Activated naive CD4-positive, alpha-beta T cell treated with anti-CD3 and anti-CD28 coated beads for 36 hours (primary cell): ENCODE measurements around the gene B3GALNT2. TPM values are rescaled to one million over a fixed set of nuclear protein-coding genes. Genes with fewer than 3 reads are reported as not detected.
"Not testable (repeated sequence)": the region's sequence is repeated elsewhere in the genome, so short reads cannot be mapped to it uniquely, and the experiment has no call there.

Experiments used
- CTCF ChIA-PET: fragments of 350-600 bp; sonication (Branson Sonifier 250); formaldehyde crosslinking; loops from one replicate; lab custom pipeline; 2021; ENCODE audit warnings: antibody characterized with exemption; lab: Charles Lee
- DNase-seq: peaks from one replicate; pipeline ENCODE4 v3.0.0-alpha.2; 2020
- H3K27ac Mint-ChIP-seq: one replicate; pipeline ENCODE4 v1.8.0; 2021; ENCODE audit warnings: mild to moderate bottlenecking, mixed read lengths
- H3K27me3 Mint-ChIP-seq: one replicate; pipeline ENCODE4 v1.8.0; 2021; ENCODE audit warnings: low read depth, mixed read lengths
- H3K36me3 Mint-ChIP-seq: one replicate; pipeline ENCODE4 v1.8.0; 2021; ENCODE audit warnings: low read depth, mixed read lengths
- H3K4me1 Mint-ChIP-seq: one replicate; pipeline ENCODE4 v1.8.0; 2021; ENCODE audit warnings: low read depth, mixed read lengths
- H3K4me3 Mint-ChIP-seq: one replicate; pipeline ENCODE4 v1.8.0; 2021; ENCODE audit warnings: mild to moderate bottlenecking, moderate library complexity, mixed read lengths
- H3K9me3 Mint-ChIP-seq: one replicate; pipeline ENCODE4 v1.8.0; 2021; ENCODE audit warnings: mixed read lengths
- intact Hi-C: fragments of 100-400 bp; cut with micrococcal nuclease; formaldehyde crosslinking; loops from one replicate; pipeline ENCODE4 v1.15.1; 2023
- total RNA-seq, 2 experiments: library from RNA; stranded (reverse); gene quantifications; one replicate each; pipeline ENCODE4 v1.2.3, GENCODE V29; 2021

Gene B3GALNT2
- total RNA-seq = 1 to 10 TPM; 8.9 to 9.6 TPM

GRCh38 chr1:235504122-235504493 is at the start of gene B3GALNT2:
Gene B3GALNT2, minus strand, starts transcription at chr1:235504452. Its CDS starts 200 bp downstream, at chr1:235504252.
- H3K36me3 Mint-ChIP-seq = no peaks in the 10 kb centered on the region
- no peak for DNase-seq
- CTCF ChIA-PET = interaction anchor here (0.6 to 2.6 kb wide), 13 partner anchors 10 to 410 kb away, joined by 3 to 16 read pairs (median 4); no protein-coding TSS in a partner anchor
- intact Hi-C loops = loop anchor here (1.0 to 10.0 kb wide), 14 partner anchors 11 to 1291 kb away; partner anchors contain the start of genes ARID4B, GGPS1, IRF2BP2 and MTR
- H3K9me3 Mint-ChIP-seq = no peaks in the 10 kb centered on the region
- H3K4me3 Mint-ChIP-seq = peak within 1 kb of the TSS; percentile 97
- H3K4me1 Mint-ChIP-seq = peaks cover 31% of the 10 kb centered on the region
- peak within 1 kb of the TSS; percentile 97 for H3K27ac Mint-ChIP-seq
- H3K27me3 Mint-ChIP-seq = no peaks in the 10 kb centered on the region

DNA sequence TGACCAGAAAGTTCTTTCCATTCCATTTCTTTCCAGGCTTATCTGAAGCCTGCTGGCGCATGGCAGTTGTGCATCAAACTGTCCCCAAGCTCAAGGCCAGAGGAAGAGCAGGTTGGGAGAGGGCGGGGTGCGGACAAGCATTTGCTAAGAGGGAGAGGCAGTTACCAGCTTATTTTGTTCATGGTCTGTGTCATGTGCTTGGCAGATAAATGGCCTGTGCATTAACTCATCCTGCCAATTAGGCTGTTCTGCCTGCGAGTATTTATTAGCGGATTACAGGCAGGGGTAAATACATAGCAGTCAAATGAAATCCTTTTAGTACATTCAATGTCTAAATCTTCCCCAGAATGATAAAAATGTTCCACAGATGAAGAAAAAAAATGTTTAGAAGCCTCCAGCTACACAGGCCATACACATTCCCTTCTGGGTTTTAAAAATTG is 48.9 kb upstream of the B3GALNT2 start:
- CTCF ChIA-PET = no interaction called here
- Mint-ChIP-seq H3K27ac (no peak overlapping the region), H3K4me3 (no peak overlapping the region), H3K9me3 (no peaks in the 10 kb centered on the region), H3K36me3 (no peaks in the 10 kb centered on the region), H3K27me3 (no peaks in the 10 kb centered on the region), H3K4me1 (no peaks in the 10 kb centered on the region)
- no peak for DNase-seq
- intact Hi-C loops = no loop called here

- Mint-ChIP-seq H3K9me3 (no peaks in the 10 kb centered on the region), H3K27me3 (no peaks in the 10 kb centered on the region), H3K4me1 (no peaks in the 10 kb centered on the region), H3K27ac (no peak overlapping the region), H3K36me3 (no peaks in the 10 kb centered on the region), H3K4me3 (no peak overlapping the region)
- intact Hi-C loops = no loop called here
- CTCF ChIA-PET = no interaction called here
- DNase-seq = no peak
These were observed 48.0 kb upstream of the B3GALNT2 start for GRCh38 chr1:235552146-235552716.

GRCh38 chr1:235549351-235550139 is 45.3 kb upstream of the B3GALNT2 start:
- CTCF ChIA-PET = no interaction called here
- H3K27me3 Mint-ChIP-seq = peaks cover 6% of the 10 kb centered on the region
- DNase-seq = no peak
- H3K36me3 Mint-ChIP-seq = no peaks in the 10 kb centered on the region
- intact Hi-C loops = no loop called here
- H3K4me1 Mint-ChIP-seq = no peaks in the 10 kb centered on the region
- H3K9me3 Mint-ChIP-seq = no peaks in the 10 kb centered on the region
- H3K27ac Mint-ChIP-seq = no peak overlapping the region
- H3K4me3 Mint-ChIP-seq = no peak overlapping the region

GRCh38 chr1:235546369-235547155 is 42.3 kb upstream of the B3GALNT2 start:
- intact Hi-C loops, H3K27ac Mint-ChIP-seq, DNase-seq, H3K4me3 Mint-ChIP-seq, H3K9me3 Mint-ChIP-seq, CTCF ChIA-PET, H3K27me3 Mint-ChIP-seq, H3K4me1 Mint-ChIP-seq, H3K36me3 Mint-ChIP-seq: not testable (repeated sequence)

DNA sequence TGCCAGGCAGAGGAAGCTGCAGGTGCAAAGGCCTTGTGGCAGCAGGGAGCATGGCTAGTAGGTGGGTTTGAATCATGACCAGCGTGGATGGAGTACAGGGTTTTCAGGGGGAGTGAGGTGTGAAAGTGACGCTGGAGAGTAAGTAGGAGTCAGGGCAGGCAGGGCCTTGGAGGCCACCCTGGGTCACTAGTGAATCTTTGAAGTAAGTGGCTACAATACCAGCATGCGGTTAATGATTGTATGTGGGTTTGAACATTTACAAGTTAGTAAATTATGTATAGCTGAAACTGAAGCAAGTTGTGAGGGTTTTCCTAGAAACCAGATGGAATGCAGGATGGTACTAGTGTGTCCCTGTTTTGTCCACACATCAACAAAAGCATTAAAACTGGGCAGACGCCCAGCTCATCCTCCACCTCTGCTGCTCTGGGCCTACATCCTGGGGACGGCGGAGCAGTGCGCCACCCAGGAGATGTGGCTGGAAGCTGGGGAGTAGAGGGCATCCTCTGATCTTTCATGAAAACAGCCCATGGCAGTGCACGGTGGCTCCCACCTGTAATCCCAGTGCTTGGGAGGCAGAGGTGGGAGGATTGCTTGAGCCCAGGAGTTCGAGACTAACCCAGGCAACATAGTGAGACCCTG is 41.2 kb upstream of the B3GALNT2 start:
- H3K4me3 Mint-ChIP-seq = no peak overlapping the region
- CTCF ChIA-PET = interaction anchor here (0.6 kb wide), 2 partner anchors 186 to 348 kb away, joined by 3 read pairs; no protein-coding TSS in a partner anchor
- intact Hi-C loops = no loop called here

GRCh38 chr1:235542845-235543244 is 38.6 kb upstream of the B3GALNT2 start:
- DNase-seq, H3K4me1 Mint-ChIP-seq, H3K27ac Mint-ChIP-seq, H3K9me3 Mint-ChIP-seq, H3K4me3 Mint-ChIP-seq, CTCF ChIA-PET, H3K36me3 Mint-ChIP-seq, H3K27me3 Mint-ChIP-seq, intact Hi-C loops: not testable (repeated sequence)

More for the DNA sequence above, 41.2 kb upstream of the B3GALNT2 start:
- Mint-ChIP-seq H3K27ac (no peak overlapping the region), H3K36me3 (no peaks in the 10 kb centered on the region), H3K4me1 (no peaks in the 10 kb centered on the region), H3K9me3 (no peaks in the 10 kb centered on the region), H3K27me3 (peaks cover 6% of the 10 kb centered on the region)
- no peak for DNase-seq

GRCh38 chr1:235533476-235534168 is 29.4 kb upstream of the B3GALNT2 start:
- CTCF ChIA-PET = interaction anchor here (0.7 kb wide), 1 partner anchor 150 kb away, joined by 3 read pairs; no protein-coding TSS in a partner anchor
- no peak for DNase-seq

DNA sequence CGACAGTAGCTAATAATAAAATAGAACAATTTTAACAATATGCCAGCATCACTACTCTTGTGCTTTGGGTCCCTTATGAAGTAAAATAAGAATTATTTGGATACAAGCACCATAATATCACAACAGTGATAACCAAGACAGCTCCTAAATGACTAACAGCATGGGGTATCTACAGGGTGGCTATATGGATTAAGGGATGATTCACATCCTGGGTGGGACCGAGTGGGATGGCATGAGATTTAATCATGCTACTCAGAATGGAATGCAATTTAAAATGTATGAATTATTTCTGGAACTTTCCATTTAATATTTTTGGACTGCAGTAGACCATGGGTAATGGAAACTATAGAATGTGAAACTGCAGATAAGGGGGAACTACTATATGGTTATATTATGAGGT is 28.1 kb upstream of the B3GALNT2 start:
- Mint-ChIP-seq H3K9me3 (no peaks in the 10 kb centered on the region), H3K36me3 (no peaks in the 10 kb centered on the region), H3K4me3 (no peak overlapping the region), H3K4me1 (no peaks in the 10 kb centered on the region), H3K27ac (no peak overlapping the region), H3K27me3 (no peaks in the 10 kb centered on the region)
- CTCF ChIA-PET = no interaction called here
- DNase-seq = no peak
- intact Hi-C loops = no loop called here

More at GRCh38 chr1:235533476-235534168, 29.4 kb upstream of the B3GALNT2 start:
- intact Hi-C loops = no loop called here
- H3K36me3 Mint-ChIP-seq = no peaks in the 10 kb centered on the region
- no peak overlapping the region for H3K4me3 Mint-ChIP-seq
- H3K9me3 Mint-ChIP-seq = no peaks in the 10 kb centered on the region
- no peak overlapping the region for H3K27ac Mint-ChIP-seq
- H3K4me1 Mint-ChIP-seq = no peaks in the 10 kb centered on the region
- no peaks in the 10 kb centered on the region for H3K27me3 Mint-ChIP-seq

- Mint-ChIP-seq H3K9me3 (no peaks in the 10 kb centered on the region), H3K27me3 (no peaks in the 10 kb centered on the region), H3K4me3 (no peak overlapping the region), H3K27ac (no peak overlapping the region), H3K4me1 (no peaks in the 10 kb centered on the region), H3K36me3 (no peaks in the 10 kb centered on the region)
- CTCF ChIA-PET = interaction anchor here (0.5 to 1.6 kb wide), 6 partner anchors 13 to 445 kb away, joined by 3 to 5 read pairs (median 4); no protein-coding TSS in a partner anchor
- intact Hi-C loops = no loop called here
- DNase-seq = no peak
These were observed 23.1 kb upstream of the B3GALNT2 start for GRCh38 chr1:235527196-235527814.

- no peaks in the 10 kb centered on the region for H3K27me3 Mint-ChIP-seq
- no peak overlapping the region for H3K27ac Mint-ChIP-seq
- CTCF ChIA-PET = interaction anchor here (0.6 to 1.5 kb wide), 2 partner anchors 21 to 135 kb away, joined by 3 read pairs; no protein-coding TSS in a partner anchor
These were observed 21.1 kb upstream of the B3GALNT2 start for GRCh38 chr1:235525314-235525713.

More at GRCh38 chr1:235525314-235525713, 21.1 kb upstream of the B3GALNT2 start:
- Mint-ChIP-seq H3K4me1 (no peaks in the 10 kb centered on the region), H3K36me3 (no peaks in the 10 kb centered on the region), H3K9me3 (no peaks in the 10 kb centered on the region), H3K4me3 (no peak overlapping the region)
- intact Hi-C loops = no loop called here
- no peak for DNase-seq
